ENCODE measurements around the gene RHOBTB3.

DNA sequence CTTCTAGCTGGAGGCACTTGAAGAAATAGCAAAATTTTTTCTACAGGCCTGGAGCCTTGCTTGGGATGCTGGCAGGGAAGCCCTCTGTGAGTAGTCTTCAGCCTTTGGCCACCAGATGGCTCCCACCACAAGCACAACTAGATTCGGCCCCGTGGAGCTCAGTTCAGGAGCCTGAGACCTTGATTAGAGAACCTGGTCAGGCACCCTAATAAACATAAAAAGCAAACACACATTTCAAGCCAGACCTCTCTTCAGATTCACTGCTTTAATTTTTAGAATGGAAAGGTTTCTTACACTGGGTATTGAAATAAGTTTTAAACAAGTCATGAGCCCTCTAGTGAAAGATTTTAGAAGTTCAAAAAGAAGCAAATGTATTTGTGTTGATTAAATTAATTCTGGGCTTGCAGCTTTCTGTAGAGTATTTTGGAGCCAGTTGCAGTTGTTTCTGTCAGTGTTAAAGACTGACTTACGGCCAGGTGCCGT lies 50.0 kb downstream of the RHOBTB3 start:
- TF ChIP-seq CTCF (IDR thresholded peaks at IDR 0.05; ENCODE audit: insufficient read depth, low read depth, low read length): peak; percentile 88
- TF ChIP-seq EZH2 (IDR thresholded peaks at IDR 0.05; ENCODE audit: insufficient read depth, low read length): no peak

Data from astrocyte (in vitro differentiated cells and primary cell).